ENCODE measurements around the gene TFG. TPM values are rescaled to one million over a fixed set of nuclear protein-coding genes. Genes with fewer than 3 reads are reported as not detected.

TFG gene
- total RNA-seq, 1 donor from 2014 or later, result 76.0 TPM

- DNase-seq, result no peak
Observed at GRCh38 chr3:100756441-100756840, 47.1 kb downstream of the TFG start.

GRCh38 chr3:100759159-100759558 is 49.9 kb downstream of the TFG start:
- no peak for DNase-seq

- peak; percentile 30 for DNase-seq
Observed at GRCh38 chr3:100759950-100760349, 50.7 kb downstream of the TFG start.

- DNase-seq, result no peak
Observed at GRCh38 chr3:100760377-100760776, 51.1 kb downstream of the TFG start.

DNA sequence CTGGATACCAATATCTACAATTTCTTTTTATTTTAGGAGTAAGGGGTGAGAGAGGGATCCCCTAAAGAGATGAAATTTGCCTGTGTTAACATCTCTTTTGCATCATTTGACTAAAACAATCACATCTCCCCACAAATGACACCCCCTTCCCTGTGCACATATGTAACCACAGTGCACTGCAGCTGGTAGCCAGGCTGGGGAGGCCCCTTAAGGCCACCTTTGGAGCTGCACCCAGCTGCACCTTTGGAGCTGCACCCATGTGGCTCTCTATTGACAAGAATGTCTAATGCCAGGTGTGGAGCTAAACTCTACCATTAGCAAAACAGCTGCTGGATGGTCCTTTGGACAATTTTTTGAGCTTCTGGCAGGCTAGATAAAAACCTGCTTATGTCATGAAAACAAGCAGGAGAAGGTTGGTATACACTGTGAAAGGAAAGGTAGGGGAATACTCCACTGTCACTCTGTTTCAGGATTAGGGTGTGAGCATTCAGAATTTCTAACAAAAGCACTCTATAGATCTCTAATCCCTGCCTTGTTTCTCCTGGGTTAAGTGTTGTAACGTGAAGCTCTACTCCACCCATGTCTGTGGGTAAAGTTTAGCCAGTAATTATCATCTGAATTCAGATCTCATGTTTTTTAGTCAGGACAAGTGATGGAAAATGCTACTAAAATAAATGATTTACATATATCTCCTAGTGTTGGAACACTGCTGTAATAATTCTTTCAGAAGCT is 52.1 kb downstream of the TFG start:
- no peak for DNase-seq

DNA sequence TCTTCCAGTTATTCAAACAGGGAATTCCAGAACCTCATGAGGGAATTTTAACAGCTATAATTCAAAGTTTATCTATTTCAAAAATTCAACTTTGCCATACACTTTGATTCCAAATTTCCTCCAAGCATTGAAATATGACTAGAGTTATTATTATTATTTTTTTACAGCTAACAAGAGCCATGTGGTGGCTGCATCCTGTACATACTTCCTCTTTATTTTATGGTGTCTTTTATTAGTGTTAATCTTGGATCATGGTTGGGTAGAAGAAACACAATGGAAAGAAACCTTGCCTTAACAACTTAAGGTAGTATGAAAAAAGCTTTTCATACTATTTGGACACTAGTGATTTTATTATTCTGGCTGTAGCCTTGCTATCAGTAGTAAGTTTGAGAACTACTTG is 52.7 kb downstream of the TFG start:
- peak; percentile 46 for DNase-seq

- DNase-seq, result no peak
Observed at GRCh38 chr3:100765437-100765975, 56.2 kb downstream of the TFG start.

GRCh38 chr3:100766069-100766468 is 56.8 kb downstream of the TFG start:
- no peak for DNase-seq

GRCh38 chr3:100769693-100770092 is 60.4 kb downstream of the TFG start:
- DNase-seq, result no peak

GRCh38 chr3:100775226-100775625 is 65.9 kb downstream of the TFG start:
- DNase-seq, result no peak

DNA sequence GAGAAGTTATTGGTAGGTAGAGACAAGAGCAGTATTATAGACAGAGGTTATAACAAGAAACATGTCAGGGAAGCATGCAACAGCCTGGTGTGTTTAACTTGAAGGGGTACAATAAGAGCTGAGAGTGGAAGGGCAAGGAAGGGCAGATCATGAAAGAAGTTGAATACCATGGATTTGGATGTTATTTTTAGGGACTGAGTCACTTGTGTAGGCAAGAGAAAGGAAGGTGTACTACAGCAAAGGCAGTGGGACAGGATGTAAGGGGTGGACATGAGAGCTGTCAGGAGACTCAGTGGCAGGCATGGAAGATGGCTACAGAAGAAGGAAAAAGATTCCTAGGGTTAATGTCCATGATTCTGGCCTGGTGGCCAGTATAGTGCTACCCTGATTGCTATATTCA is 66.4 kb downstream of the TFG start:
- no peak for DNase-seq

DNA sequence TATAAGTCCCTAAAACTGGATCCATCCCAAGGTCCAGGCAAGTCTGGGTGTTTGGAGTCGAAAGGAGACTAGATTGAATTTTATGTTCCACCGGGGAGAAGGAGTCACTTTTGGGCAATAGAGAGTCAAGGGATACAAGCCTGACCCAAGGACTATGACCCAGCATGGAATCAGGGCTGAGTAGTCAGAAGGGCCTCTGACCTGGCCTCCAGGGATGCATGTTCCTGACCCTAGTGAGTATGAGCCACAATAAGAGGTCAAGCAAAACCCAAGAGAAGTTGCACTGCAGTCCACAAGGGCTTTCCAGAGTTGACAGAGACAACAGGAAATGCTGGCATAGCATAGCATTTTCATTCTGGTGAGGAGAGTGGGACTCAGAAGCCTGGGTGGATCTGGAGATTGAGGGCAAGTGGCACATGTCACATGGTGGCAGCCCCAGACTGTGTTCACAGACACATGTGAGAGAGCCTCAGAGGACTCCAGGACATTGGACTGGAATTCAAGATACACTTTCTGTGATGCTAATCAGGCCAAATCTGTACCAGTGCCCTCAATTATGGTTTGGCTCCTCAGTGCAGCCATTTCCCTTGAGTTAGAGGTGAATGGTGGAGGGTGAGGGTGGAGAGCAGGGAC is 66.9 kb downstream of the TFG start:
- DNase-seq, result no peak

DNA sequence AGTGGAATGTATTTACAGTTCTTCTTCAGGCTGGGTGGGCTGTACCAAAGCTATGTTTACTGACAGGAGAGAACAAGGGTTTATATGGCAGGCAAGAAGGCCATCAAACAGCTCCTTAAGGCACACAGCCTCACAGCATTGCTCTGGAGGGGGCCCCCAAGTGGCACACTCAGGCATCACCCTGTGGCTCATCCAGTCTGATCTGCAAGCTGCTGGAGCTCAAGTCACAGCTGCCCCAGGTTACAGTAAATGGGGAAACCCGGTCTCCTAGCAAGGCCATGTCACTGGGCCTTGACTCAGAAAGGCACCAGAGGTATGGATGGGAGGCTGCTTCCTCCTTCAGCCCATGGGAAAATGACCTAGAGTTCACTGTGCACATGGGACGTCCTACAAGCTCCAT is 67.5 kb downstream of the TFG start:
- no peak for DNase-seq

- DNase-seq, result no peak
Observed at GRCh38 chr3:100777271-100777670, 68.0 kb downstream of the TFG start.

DNA sequence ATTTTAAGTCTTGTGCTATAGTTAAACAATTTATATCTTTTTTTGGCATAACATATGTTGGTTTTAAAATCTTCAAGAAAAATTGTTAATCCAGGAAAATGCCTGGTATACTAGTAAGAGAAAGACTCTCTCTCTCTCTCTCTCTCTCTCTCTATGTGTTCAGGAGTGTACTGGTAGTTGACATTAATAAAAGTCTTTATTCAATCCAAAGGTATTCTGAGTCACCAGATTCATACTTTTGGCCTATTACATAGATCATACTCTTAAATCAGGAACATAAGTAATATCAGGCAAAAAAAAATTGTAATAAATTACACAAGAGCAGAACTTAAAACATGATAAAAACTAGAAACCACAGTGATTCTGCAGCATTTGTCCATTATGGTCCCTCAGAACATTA is 70.2 kb downstream of the TFG start:
- no peak for DNase-seq

- no peak for DNase-seq
Observed at GRCh38 chr3:100780071-100780622, 70.9 kb downstream of the TFG start.

DNA sequence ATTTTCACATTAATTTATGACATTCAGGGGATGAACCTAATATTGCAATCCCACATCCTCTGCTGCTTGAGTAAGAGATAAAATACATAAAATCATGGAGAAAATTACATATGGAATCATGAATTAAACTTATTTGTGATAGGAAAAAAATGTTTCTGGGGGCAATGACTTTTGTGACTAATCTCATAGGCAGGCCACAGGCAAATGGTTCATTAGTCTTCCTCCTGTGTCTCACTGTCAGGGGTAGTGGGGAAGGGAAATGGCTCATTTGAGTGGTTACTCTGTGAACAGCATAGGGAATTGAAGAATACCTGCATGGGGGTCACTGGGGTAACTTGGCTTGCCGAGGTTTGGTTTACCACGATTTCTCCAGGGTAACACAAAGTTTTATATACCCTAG is 72.0 kb downstream of the TFG start:
- no peak for DNase-seq

DNA sequence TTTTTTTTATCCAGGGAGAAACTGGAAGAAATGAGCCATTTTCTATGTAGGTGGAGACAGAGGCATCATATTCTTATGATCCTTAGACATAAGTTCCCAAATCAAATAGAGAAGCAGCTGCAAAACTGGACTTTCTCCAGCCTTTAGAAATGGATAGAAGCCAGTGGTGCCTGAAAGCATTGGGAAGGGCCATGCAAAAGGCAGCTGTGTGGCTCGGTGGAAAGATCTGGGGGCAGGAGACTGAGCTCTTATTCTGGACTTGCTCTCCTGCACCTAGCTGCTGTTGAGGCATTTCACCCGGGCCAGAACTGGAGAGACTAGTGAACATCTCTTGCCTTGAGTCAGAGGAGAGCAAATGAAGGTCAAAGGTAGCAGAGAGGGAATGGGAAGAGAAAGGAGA is 73.1 kb downstream of the TFG start:
- DNase-seq, result peak; percentile 6

DNA sequence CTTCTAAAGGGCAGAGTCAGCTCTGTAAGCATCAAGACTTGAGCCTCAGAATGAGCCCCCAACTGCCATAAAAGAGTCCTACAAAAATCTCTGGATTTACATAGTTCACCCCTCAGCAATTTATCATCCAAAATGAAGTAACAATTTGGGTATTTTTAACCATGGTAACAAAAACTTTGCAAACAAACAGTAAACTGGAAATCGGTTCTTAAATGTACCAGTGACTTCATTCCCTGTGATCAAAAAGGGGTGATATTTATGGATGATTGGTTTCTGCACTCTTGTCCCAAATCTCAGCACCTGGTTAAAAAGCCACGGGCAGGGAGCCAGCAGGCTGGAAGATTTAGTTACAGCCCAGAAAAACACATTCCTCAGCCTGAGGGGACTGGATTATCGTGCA is 73.6 kb downstream of the TFG start:
- DNase-seq, result peak; percentile 43

GRCh38 chr3:100783619-100784018 is 74.3 kb downstream of the TFG start:
- DNase-seq, result no peak

DNA sequence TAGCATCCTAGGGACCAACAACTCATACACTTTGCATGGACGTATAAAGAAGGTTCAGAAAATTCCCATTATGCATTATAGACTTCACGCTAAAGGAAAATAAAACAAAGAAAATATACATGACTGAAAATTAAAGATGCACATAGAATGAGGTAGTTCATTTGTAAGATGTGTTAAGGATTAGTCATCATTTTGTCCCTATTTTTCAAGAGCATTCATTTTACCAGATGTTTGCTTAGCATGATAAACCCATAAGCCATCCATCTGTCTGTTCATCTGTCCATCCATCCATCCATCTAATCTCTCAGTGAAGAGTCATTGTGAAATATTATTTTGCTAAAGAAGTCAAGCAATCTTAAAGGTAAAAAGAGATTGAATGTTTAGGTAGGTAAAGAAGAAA is 80.3 kb downstream of the TFG start:
- DNase-seq, result no peak

GRCh38 chr3:100796556-100796955 is 87.3 kb downstream of the TFG start:
- DNase-seq, result no peak

DNA sequence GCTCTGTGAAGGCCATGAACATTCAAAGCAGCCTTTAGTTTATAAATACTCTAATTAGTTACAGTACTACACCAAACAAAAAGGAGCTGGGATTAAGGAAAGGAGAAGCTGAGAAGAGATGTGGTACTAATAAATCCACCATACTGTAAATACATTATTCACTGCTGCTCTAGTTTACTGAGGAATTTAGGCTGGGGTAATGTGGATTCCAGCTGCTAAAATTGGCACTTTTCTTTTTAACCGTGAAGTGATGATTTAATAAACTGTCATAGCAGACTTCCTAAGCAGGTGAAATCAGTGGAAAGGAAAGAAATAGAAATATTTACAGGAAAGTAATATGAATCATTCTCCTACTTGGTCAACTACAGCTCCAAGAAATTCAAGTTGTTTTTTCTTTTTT is 88.7 kb downstream of the TFG start:
- DNase-seq, result peak; percentile 87
